Lung (tissue), 12 donors: Measurements from ENCODE around the gene SKAP2. TPM values are rescaled to one million over a fixed set of nuclear protein-coding genes. Genes with fewer than 3 reads are reported as not detected.
A peak's percentile ranks its signal among the peaks of the same experiment; 100 is the strongest.

ENCODE experiments used
- ATAC-seq: fragments of 200-7000 bp; cut with Tn5 transposase; one replicate; pipeline ENCODE4 v1.9.1; 2020; ENCODE audit warnings: moderate number of reproducible peaks; ENCODE audit not compliant: insufficient read depth, low FRiP score
- DNase-seq, 3 donors: peaks; one replicate each; pipeline ENCODE4 v3.0.0-alpha.2; 2013 to 2017
- H3K27ac ChIP-seq, 2 donors: one replicate each; pipeline ENCODE4 v1.5.1; 2013; ENCODE audit warnings: mild to moderate bottlenecking in 2 of 2, moderate library complexity in 2 of 2, control low read depth in 1 of 2, inconsistent platforms in 1 of 2, low read depth in 1 of 2, low read length in 1 of 2
- H3K27me3 ChIP-seq, 3 donors: one replicate each; pipeline ENCODE4 v1.5.1; 2013; ENCODE audit warnings: low read length in 2 of 3; ENCODE audit not compliant: control insufficient read depth in 3 of 3, insufficient read depth in 3 of 3
- H3K36me3 ChIP-seq, 4 donors: one replicate each; pipeline ENCODE4 v1.5.1; 2013; ENCODE audit warnings: low read length in 4 of 4, mild to moderate bottlenecking in 1 of 4, moderate library complexity in 1 of 4; ENCODE audit not compliant: control insufficient read depth in 4 of 4, insufficient read depth in 4 of 4
- H3K4me1 ChIP-seq, 5 donors: one replicate each; pipeline ENCODE4 v1.5.1; 2013; ENCODE audit warnings: low read length in 5 of 5, mild to moderate bottlenecking in 2 of 5, moderate library complexity in 1 of 5; ENCODE audit not compliant: control insufficient read depth in 5 of 5, insufficient read depth in 5 of 5
- H3K4me3 ChIP-seq: one replicate; pipeline ENCODE4 v1.5.1; 2013; ENCODE audit warnings: mild to moderate bottlenecking, control low read depth, moderate library complexity
- H3K9ac ChIP-seq, 2 donors: one replicate each; pipeline ENCODE4 v1.5.1; 2013; ENCODE audit warnings: low read length in 2 of 2, control low read depth in 1 of 2; ENCODE audit not compliant: insufficient read depth in 1 of 2
- H3K9me3 ChIP-seq, 4 donors: one replicate each; pipeline ENCODE4 v1.5.1; 2013; ENCODE audit warnings: low read length in 3 of 4, mild to moderate bottlenecking in 1 of 4, moderate library complexity in 1 of 4; ENCODE audit not compliant: control insufficient read depth in 4 of 4, insufficient read depth in 3 of 4
- CTCF ChIP-seq: IDR thresholded peaks from 2 replicates; pipeline ENCODE4 v1.5.1; 2012; ENCODE audit warnings: mild to moderate bottlenecking; ENCODE audit errors: control extremely low read depth, extremely low read depth
- WGBS, 2 donors: extraction: QIAGEN DNeasy Blood & Tissue Kit; methylation state at CpG; one replicate each; pipeline ENCODE4 v1.1.7; 2013; 5-methylcytosine and 5-hydroxymethylcytosine counted together
- polyA plus RNA-seq, 2 donors: library from polyadenylated mRNA; stranded (reverse); fragments of 200-250 nt; gene quantifications; one replicate each; pipeline ENCODE4 v1.2.1, GENCODE V29; 2013
- total RNA-seq, 2 donors: library from RNA; depleted of rRNA in 1 of 2; stranded (reverse); fragments of >200 nt in 1 of 2; gene quantifications; one replicate each; pipeline ENCODE4 v1.2.1, GENCODE V29; 2014 to 2021
- donor health status: control.
- donor health status: control.
- donor health status: Bipolar disorder and iron deficiency.
- donor health status: healthy.
- donor health status: DM: yes; HTN: yes; CAD: no.

The SKAP2 gene
- total and polyA plus RNA-seq, 4 donors = 9.2 to 40.1 (median 35.8) TPM

- H3K4me1 ChIP-seq = peaks cover 0 to 54% (median 0%) of the 10 kb centered on the region in 5 donors
- no peak for TF ChIP-seq CTCF
- peaks cover 0 to 48% (median 8%) of the 10 kb centered on the region in 3 donors for H3K27me3 ChIP-seq
- H3K36me3 ChIP-seq = peaks cover 0 to 2% (median 0%) of the 10 kb centered on the region in 4 donors
- peak; percentile 50 for ATAC-seq
- H3K9me3 ChIP-seq = no peaks in the 10 kb centered on the region
- H3K4me3 ChIP-seq = peak overlapping the region; percentile 15
- peak overlapping the region in 1 of 2 donors; percentile 77 for H3K9ac ChIP-seq
- 7 to 13% methylated on average over 34 of the region's 34 CpGs for WGBS, 2 donors
- DNase-seq = peak; percentile 72 to 88 (median 86)
- H3K27ac ChIP-seq = peak overlapping the region in 1 of 2 donors; percentile 92
These were observed 6.7 kb downstream of the SKAP2 start for GRCh38 chr7:26857506-26858240.

GRCh38 chr7:26857170-26857505 lies 7.3 kb downstream of the SKAP2 start:
- Histone ChIP-seq H3K9me3 (no peaks in the 10 kb centered on the region), H3K9ac (peak overlapping the region in 1 of 2 donors; percentile 77), H3K27ac (peak overlapping the region in 1 of 2 donors; percentile 92), H3K4me1 (peaks cover 0 to 49% (median 0%) of the 10 kb centered on the region in 5 donors), H3K27me3 (peaks cover 0 to 47% (median 8%) of the 10 kb centered on the region in 3 donors), H3K36me3 (peaks cover 0 to 2% (median 0%) of the 10 kb centered on the region in 4 donors), H3K4me3 (peak overlapping the region; percentile 15)
- WGBS, 2 donors = 9 to 11% methylated on average over 4 of the region's 4 CpGs
- no peak for ATAC-seq
- TF ChIP-seq CTCF = no peak
- no peak for DNase-seq

GRCh38 chr7:26856176-26856985 lies 8.0 kb downstream of the SKAP2 start:
- Histone ChIP-seq H3K9me3 (no peaks in the 10 kb centered on the region), H3K27ac (peak overlapping the region in 1 of 2 donors; percentile 47), H3K27me3 (peaks cover 0 to 44% (median 8%) of the 10 kb centered on the region in 3 donors), H3K36me3 (peaks cover 0 to 2% (median 0%) of the 10 kb centered on the region in 4 donors), H3K9ac (peak overlapping the region in 1 of 2 donors; percentile 77), H3K4me1 (peaks cover 0 to 41% (median 0%) of the 10 kb centered on the region in 5 donors), H3K4me3 (no peak overlapping the region)
- WGBS, 2 donors = 18 to 19% methylated on average over 3 of the region's 3 CpGs
- DNase-seq = peak; percentile 28 to 92 (median 91)
- no peak for TF ChIP-seq CTCF
- no peak for ATAC-seq
